ENCODE measurements around the gene NELFE.

NELFE gene

GRCh38 chr6:31949926-31950548 is 8.7 kb downstream of the NELFE start:
- Histone ChIP-seq H3K4me1 (ENCODE audit: control extremely low read depth in 1 of 4, control insufficient read depth in 4 of 4, insufficient read depth in 4 of 4, low read length in 3 of 4) (no peaks in the 10 kb centered on the region), H3K9me3 (ENCODE audit: control extremely low read depth in 1 of 5, control insufficient read depth in 4 of 5, insufficient read depth in 2 of 5, low read depth in 1 of 5, low read length in 4 of 5) (no peaks in the 10 kb centered on the region), H3K27me3 (replicated peaks in 2 of 5; ENCODE audit: control insufficient read depth in 4 of 5, insufficient read depth in 5 of 5, low read length in 4 of 5) (peaks cover 0 to 5% (median 0%) of the 10 kb centered on the region in 5 experiments), H3K36me3 (ENCODE audit: control insufficient read depth in 4 of 4, insufficient read depth in 4 of 4, low read length in 3 of 4) (peaks cover 11 to 45% (median 34%) of the 10 kb centered on the region in 4 experiments), H3K27ac (ENCODE audit: insufficient read depth in 1 of 2, low read depth in 1 of 2, low read length in 2 of 2, poor library complexity in 1 of 2, severe bottlenecking in 2 of 2) (no peak overlapping the region), H3K4me3 (ENCODE audit: control insufficient read depth in 1 of 7, extremely low read depth in 1 of 7, insufficient read depth in 4 of 7, low read depth in 2 of 7, low read length in 6 of 7) (no peak overlapping the region)
- CTCF ChIA-PET = interaction anchor here (1.1 to 5.1 kb wide), 5 partner anchors 8 to 211 kb away, joined by 3 to 24 read pairs (median 4); partner anchors contain the start of gene NELFE
- WGBS (ENCODE audit: insufficient coverage) = 90% methylated on average over 3 of the region's 7 CpGs
- no peak for DNase-seq
- POLR2A ChIA-PET = interaction anchor here (0.6 kb wide), 1 partner anchor 93 kb away, joined by 4 read pairs; no protein-coding TSS in a partner anchor

- Histone ChIP-seq H3K4me3 (ENCODE audit: control insufficient read depth in 1 of 7, extremely low read depth in 1 of 7, insufficient read depth in 4 of 7, low read depth in 2 of 7, low read length in 6 of 7) (no peak overlapping the region), H3K9me3 (ENCODE audit: control extremely low read depth in 1 of 5, control insufficient read depth in 4 of 5, insufficient read depth in 2 of 5, low read depth in 1 of 5, low read length in 4 of 5) (no peaks in the 10 kb centered on the region), H3K27ac (ENCODE audit: insufficient read depth in 1 of 2, low read depth in 1 of 2, low read length in 2 of 2, poor library complexity in 1 of 2, severe bottlenecking in 2 of 2) (no peak overlapping the region), H3K27me3 (replicated peaks in 2 of 5; ENCODE audit: control insufficient read depth in 4 of 5, insufficient read depth in 5 of 5, low read length in 4 of 5) (peaks cover 0 to 5% (median 0%) of the 10 kb centered on the region in 5 experiments), H3K36me3 (ENCODE audit: control insufficient read depth in 4 of 4, insufficient read depth in 4 of 4, low read length in 3 of 4) (peaks cover 5 to 33% (median 22%) of the 10 kb centered on the region in 4 experiments), H3K4me1 (ENCODE audit: control extremely low read depth in 1 of 4, control insufficient read depth in 4 of 4, insufficient read depth in 4 of 4, low read length in 3 of 4) (no peaks in the 10 kb centered on the region)
- DNase-seq = no peak
- CTCF ChIA-PET = interaction anchor here (1.7 to 5.1 kb wide), 2 partner anchors 9 to 27 kb away, joined by 4 to 24 read pairs; partner anchors contain the start of gene NELFE
- WGBS (ENCODE audit: insufficient coverage) = 98% methylated on average over 6 of the region's 6 CpGs
- POLR2A ChIA-PET = interaction anchor here (0.6 kb wide), 1 partner anchor 92 kb away, joined by 4 read pairs; no protein-coding TSS in a partner anchor
Measured at GRCh38 chr6:31948753-31949413, 9.9 kb downstream of the NELFE start.

GRCh38 chr6:31948306-31948705 is 10.5 kb downstream of the NELFE start:
- Histone ChIP-seq H3K27ac (ENCODE audit: insufficient read depth in 1 of 2, low read depth in 1 of 2, low read length in 2 of 2, poor library complexity in 1 of 2, severe bottlenecking in 2 of 2) (no peak overlapping the region), H3K4me1 (ENCODE audit: control extremely low read depth in 1 of 4, control insufficient read depth in 4 of 4, insufficient read depth in 4 of 4, low read length in 3 of 4) (no peaks in the 10 kb centered on the region), H3K36me3 (ENCODE audit: control insufficient read depth in 4 of 4, insufficient read depth in 4 of 4, low read length in 3 of 4) (peaks cover 3 to 27% (median 17%) of the 10 kb centered on the region in 4 experiments), H3K4me3 (ENCODE audit: control insufficient read depth in 1 of 7, extremely low read depth in 1 of 7, insufficient read depth in 4 of 7, low read depth in 2 of 7, low read length in 6 of 7) (no peak overlapping the region), H3K27me3 (replicated peaks in 2 of 5; ENCODE audit: control insufficient read depth in 4 of 5, insufficient read depth in 5 of 5, low read length in 4 of 5) (peaks cover 0 to 5% (median 0%) of the 10 kb centered on the region in 5 experiments), H3K9me3 (ENCODE audit: control extremely low read depth in 1 of 5, control insufficient read depth in 4 of 5, insufficient read depth in 2 of 5, low read depth in 1 of 5, low read length in 4 of 5) (no peaks in the 10 kb centered on the region)
- WGBS (ENCODE audit: insufficient coverage) = 82% methylated on average over 4 of the region's 5 CpGs
- CTCF ChIA-PET = no interaction called here
- DNase-seq = no peak
- POLR2A ChIA-PET = no interaction called here

- CTCF ChIA-PET = no interaction called here
- POLR2A ChIA-PET = no interaction called here
Measured at GRCh38 chr6:31947864-31948263, 10.9 kb downstream of the NELFE start.

GRCh38 chr6:31947070-31947675 is 11.6 kb downstream of the NELFE start:
- ChIA-PET CTCF (no interaction called here), POLR2A (no interaction called here)
- no peak for DNase-seq
- Histone ChIP-seq H3K9me3 (ENCODE audit: control extremely low read depth in 1 of 5, control insufficient read depth in 4 of 5, insufficient read depth in 2 of 5, low read depth in 1 of 5, low read length in 4 of 5) (no peaks in the 10 kb centered on the region), H3K27me3 (replicated peaks in 2 of 5; ENCODE audit: control insufficient read depth in 4 of 5, insufficient read depth in 5 of 5, low read length in 4 of 5) (peaks cover 0 to 5% (median 0%) of the 10 kb centered on the region in 5 experiments), H3K4me1 (ENCODE audit: control extremely low read depth in 1 of 4, control insufficient read depth in 4 of 4, insufficient read depth in 4 of 4, low read length in 3 of 4) (no peaks in the 10 kb centered on the region), H3K27ac (ENCODE audit: insufficient read depth in 1 of 2, low read depth in 1 of 2, low read length in 2 of 2, poor library complexity in 1 of 2, severe bottlenecking in 2 of 2) (no peak overlapping the region), H3K36me3 (ENCODE audit: control insufficient read depth in 4 of 4, insufficient read depth in 4 of 4, low read length in 3 of 4) (peaks cover 0 to 16% (median 11%) of the 10 kb centered on the region in 4 experiments), H3K4me3 (ENCODE audit: control insufficient read depth in 1 of 7, extremely low read depth in 1 of 7, insufficient read depth in 4 of 7, low read depth in 2 of 7, low read length in 6 of 7) (no peak overlapping the region)
- WGBS (ENCODE audit: insufficient coverage) = 94% methylated on average over 24 of the region's 24 CpGs

More at GRCh38 chr6:31947864-31948263, 10.9 kb downstream of the NELFE start:
- Histone ChIP-seq H3K27me3 (replicated peaks in 2 of 5; ENCODE audit: control insufficient read depth in 4 of 5, insufficient read depth in 5 of 5, low read length in 4 of 5) (peaks cover 0 to 5% (median 0%) of the 10 kb centered on the region in 5 experiments), H3K4me1 (ENCODE audit: control extremely low read depth in 1 of 4, control insufficient read depth in 4 of 4, insufficient read depth in 4 of 4, low read length in 3 of 4) (no peaks in the 10 kb centered on the region), H3K4me3 (ENCODE audit: control insufficient read depth in 1 of 7, extremely low read depth in 1 of 7, insufficient read depth in 4 of 7, low read depth in 2 of 7, low read length in 6 of 7) (no peak overlapping the region), H3K9me3 (ENCODE audit: control extremely low read depth in 1 of 5, control insufficient read depth in 4 of 5, insufficient read depth in 2 of 5, low read depth in 1 of 5, low read length in 4 of 5) (no peaks in the 10 kb centered on the region), H3K36me3 (ENCODE audit: control insufficient read depth in 4 of 4, insufficient read depth in 4 of 4, low read length in 3 of 4) (peaks cover 3 to 23% (median 15%) of the 10 kb centered on the region in 4 experiments), H3K27ac (ENCODE audit: insufficient read depth in 1 of 2, low read depth in 1 of 2, low read length in 2 of 2, poor library complexity in 1 of 2, severe bottlenecking in 2 of 2) (no peak overlapping the region)
- DNase-seq = no peak
- WGBS (ENCODE audit: insufficient coverage) = 96% methylated on average over 4 of the region's 4 CpGs

GRCh38 chr6:31946370-31946885 is 12.3 kb downstream of the NELFE start:
- CTCF ChIA-PET = interaction anchor here (1.4 kb wide), 1 partner anchor 23 kb away, joined by 5 read pairs; no protein-coding TSS in a partner anchor
- 95% methylated on average over 9 of the region's 11 CpGs for WGBS (ENCODE audit: insufficient coverage)
- Histone ChIP-seq H3K27me3 (replicated peaks in 2 of 5; ENCODE audit: control insufficient read depth in 4 of 5, insufficient read depth in 5 of 5, low read length in 4 of 5) (peaks cover 0 to 5% (median 0%) of the 10 kb centered on the region in 5 experiments), H3K4me3 (ENCODE audit: control insufficient read depth in 1 of 7, extremely low read depth in 1 of 7, insufficient read depth in 4 of 7, low read depth in 2 of 7, low read length in 6 of 7) (no peak overlapping the region), H3K27ac (ENCODE audit: insufficient read depth in 1 of 2, low read depth in 1 of 2, low read length in 2 of 2, poor library complexity in 1 of 2, severe bottlenecking in 2 of 2) (no peak overlapping the region), H3K36me3 (ENCODE audit: control insufficient read depth in 4 of 4, insufficient read depth in 4 of 4, low read length in 3 of 4) (peaks cover 0 to 8% (median 3%) of the 10 kb centered on the region in 4 experiments), H3K9me3 (ENCODE audit: control extremely low read depth in 1 of 5, control insufficient read depth in 4 of 5, insufficient read depth in 2 of 5, low read depth in 1 of 5, low read length in 4 of 5) (no peaks in the 10 kb centered on the region), H3K4me1 (ENCODE audit: control extremely low read depth in 1 of 4, control insufficient read depth in 4 of 4, insufficient read depth in 4 of 4, low read length in 3 of 4) (no peaks in the 10 kb centered on the region)
- no peak for DNase-seq
- POLR2A ChIA-PET = no interaction called here

Measured in common myeloid progenitor, CD34-positive (primary cell).